ENCODE data around the gene INTS1. TPM values are rescaled to one million over a fixed set of nuclear protein-coding genes. Genes with fewer than 3 reads are reported as not detected.

Gene INTS1
- total and polyA plus RNA-seq, 2 experiments from 2014 or later, result 35.1 to 111 TPM

DNA sequence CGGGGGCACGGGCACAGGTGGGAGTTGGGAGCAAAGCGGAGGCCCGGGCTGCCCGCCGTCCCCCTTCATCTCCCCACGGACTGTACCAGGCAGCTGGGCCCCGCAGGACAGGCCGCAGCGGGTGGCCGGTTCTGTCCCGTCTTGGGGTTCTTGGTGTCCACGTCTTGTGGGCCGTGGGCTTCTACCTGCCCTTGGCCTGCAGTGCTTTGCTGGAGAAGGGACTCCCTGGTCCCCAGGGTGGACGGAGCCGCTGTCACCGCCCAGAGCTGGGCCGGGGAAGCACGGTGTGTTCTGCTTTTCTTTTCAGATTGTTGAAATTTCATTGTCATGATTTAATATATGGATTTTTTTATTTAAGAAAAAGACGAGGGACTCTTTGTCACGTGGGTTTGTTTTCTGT, 38.1 kb upstream of the INTS1 start:
- Mint-ChIP-seq H3K4me1 (peaks cover 3% of the 10 kb centered on the region), H3K27me3 (ENCODE audit: insufficient read depth, low read depth, poor library complexity) (peaks cover 6% of the 10 kb centered on the region), H3K36me3 (ENCODE audit: low read depth) (no peaks in the 10 kb centered on the region), H3K4me3 (no peak overlapping the region), H3K27ac (no peak overlapping the region), H3K9me3 (no peaks in the 10 kb centered on the region)
- Histone ChIP-seq H3K27me3 (ENCODE audit: insufficient read depth) (no peaks in the 10 kb centered on the region), H3K9me2 (ENCODE audit: insufficient read depth) (no peaks in the 10 kb centered on the region), H3K4me1 (ENCODE audit: insufficient read depth) (no peaks in the 10 kb centered on the region), H3K4me3 (no peak overlapping the region), H3K27ac (ENCODE audit: low read depth) (no peak overlapping the region), H4K20me1 (replicated peaks; ENCODE audit: insufficient read depth) (0 out of 2 replicates have a peak, but pooled peaks cover 3% of the 10 kb centered on the region), H3F3A (replicated peaks; ENCODE audit: low read depth) (no peaks in the 10 kb centered on the region), H3K36me3 (ENCODE audit: insufficient read depth) (no peaks in the 10 kb centered on the region), H3K79me2 (replicated peaks; ENCODE audit: insufficient read depth) (peaks cover 8% of the 10 kb centered on the region), H3K4me2 (no peak overlapping the region), H2AFZ (no peak overlapping the region)
- DNase-seq (ENCODE audit: low spot score) (no peak), ATAC-seq (no peak)
- TF ChIP-seq STAT1 (IDR thresholded peaks at IDR 0.05; ENCODE audit: unreplicated experiment) (no peak), POLR2AphosphoS5 (IDR thresholded peaks at IDR 0.05; ENCODE audit: low read depth) (no peak), JUNB (IDR thresholded peaks at IDR 0.05; ENCODE audit: unreplicated experiment) (no peak), EZH2phosphoT487 (IDR thresholded peaks at IDR 0.05; ENCODE audit: unreplicated experiment) (no peak), ZNF331 (CRISPR knock-in tag; IDR thresholded peaks at IDR 0.05; ENCODE audit: low read depth) (no peak), CREB1 (CRISPR knock-in tag; IDR thresholded peaks at IDR 0.05; ENCODE audit: low read depth) (no peak)

DNA sequence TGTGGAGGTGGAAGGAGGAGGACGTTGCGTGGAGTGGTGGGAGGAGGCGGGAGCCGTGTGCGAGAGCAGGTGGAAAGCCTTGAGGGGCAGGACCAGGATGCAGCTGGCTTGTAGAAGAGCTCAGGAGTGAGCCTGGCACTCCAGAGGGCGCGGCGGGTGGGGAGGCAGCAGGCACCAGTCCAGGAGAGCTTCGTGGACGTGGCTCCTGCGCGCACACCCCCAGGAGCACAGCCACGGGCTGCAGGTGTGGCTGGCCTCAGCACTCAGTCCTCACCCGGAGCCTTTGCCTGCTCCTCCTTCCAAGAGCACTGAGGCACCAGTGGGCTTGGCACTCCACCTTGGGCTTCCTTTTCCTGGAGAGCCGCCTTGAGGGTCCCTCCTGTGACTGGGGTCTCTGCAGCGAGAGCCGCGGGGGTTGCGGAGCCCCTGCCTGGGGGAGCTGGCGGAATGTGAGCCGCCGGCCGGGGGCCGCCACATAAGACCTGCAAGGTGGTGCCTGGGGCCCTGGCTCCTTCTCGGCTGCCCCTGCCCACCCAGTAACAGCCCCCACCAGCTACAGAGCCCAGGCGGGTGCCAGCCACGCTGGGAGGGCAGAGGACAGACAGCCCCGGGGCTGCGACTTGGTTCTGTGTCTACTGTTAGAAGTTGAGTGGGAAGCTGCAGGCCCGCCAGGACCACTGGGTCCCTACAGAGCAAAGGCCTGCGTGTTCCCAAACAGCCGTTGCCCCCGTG, 37.4 kb upstream of the INTS1 start:
- Histone ChIP-seq H3F3A (replicated peaks; ENCODE audit: low read depth) (no peaks in the 10 kb centered on the region), H3K4me2 (no peak overlapping the region), H3K79me2 (replicated peaks; ENCODE audit: insufficient read depth) (peaks cover 15% of the 10 kb centered on the region), H3K27me3 (ENCODE audit: insufficient read depth) (no peaks in the 10 kb centered on the region), H3K9me2 (ENCODE audit: insufficient read depth) (no peaks in the 10 kb centered on the region), H3K4me1 (ENCODE audit: insufficient read depth) (peaks cover 2% of the 10 kb centered on the region; the same call in 1 of the 2 replicates), H3K36me3 (ENCODE audit: insufficient read depth) (no peaks in the 10 kb centered on the region), H3K27ac (ENCODE audit: low read depth) (no peak overlapping the region), H2AFZ (no peak overlapping the region), H3K4me3 (no peak overlapping the region), H4K20me1 (replicated peaks; ENCODE audit: insufficient read depth) (0 out of 2 replicates have a peak, but pooled peaks cover 3% of the 10 kb centered on the region)
- peaks cover under 1% of the 10 kb centered on the region; the same call in 1 of the 3 replicates for H3K36me3 Mint-ChIP-seq (ENCODE audit: low read depth)
- ATAC-seq (no peak), DNase-seq (ENCODE audit: low spot score) (no peak)
- no peak overlapping the region for H3K4me3 Mint-ChIP-seq
- peaks cover 6% of the 10 kb centered on the region for H3K27me3 Mint-ChIP-seq (ENCODE audit: insufficient read depth, low read depth, poor library complexity)
- no peak overlapping the region for H3K27ac Mint-ChIP-seq
- H3K9me3 Mint-ChIP-seq, result no peaks in the 10 kb centered on the region
- H3K4me1 Mint-ChIP-seq, result peaks cover 5% of the 10 kb centered on the region
- no peak for TF ChIP-seq CREB1 (CRISPR knock-in tag; IDR thresholded peaks at IDR 0.05; ENCODE audit: low read depth)
- TF ChIP-seq, protein P1, sequence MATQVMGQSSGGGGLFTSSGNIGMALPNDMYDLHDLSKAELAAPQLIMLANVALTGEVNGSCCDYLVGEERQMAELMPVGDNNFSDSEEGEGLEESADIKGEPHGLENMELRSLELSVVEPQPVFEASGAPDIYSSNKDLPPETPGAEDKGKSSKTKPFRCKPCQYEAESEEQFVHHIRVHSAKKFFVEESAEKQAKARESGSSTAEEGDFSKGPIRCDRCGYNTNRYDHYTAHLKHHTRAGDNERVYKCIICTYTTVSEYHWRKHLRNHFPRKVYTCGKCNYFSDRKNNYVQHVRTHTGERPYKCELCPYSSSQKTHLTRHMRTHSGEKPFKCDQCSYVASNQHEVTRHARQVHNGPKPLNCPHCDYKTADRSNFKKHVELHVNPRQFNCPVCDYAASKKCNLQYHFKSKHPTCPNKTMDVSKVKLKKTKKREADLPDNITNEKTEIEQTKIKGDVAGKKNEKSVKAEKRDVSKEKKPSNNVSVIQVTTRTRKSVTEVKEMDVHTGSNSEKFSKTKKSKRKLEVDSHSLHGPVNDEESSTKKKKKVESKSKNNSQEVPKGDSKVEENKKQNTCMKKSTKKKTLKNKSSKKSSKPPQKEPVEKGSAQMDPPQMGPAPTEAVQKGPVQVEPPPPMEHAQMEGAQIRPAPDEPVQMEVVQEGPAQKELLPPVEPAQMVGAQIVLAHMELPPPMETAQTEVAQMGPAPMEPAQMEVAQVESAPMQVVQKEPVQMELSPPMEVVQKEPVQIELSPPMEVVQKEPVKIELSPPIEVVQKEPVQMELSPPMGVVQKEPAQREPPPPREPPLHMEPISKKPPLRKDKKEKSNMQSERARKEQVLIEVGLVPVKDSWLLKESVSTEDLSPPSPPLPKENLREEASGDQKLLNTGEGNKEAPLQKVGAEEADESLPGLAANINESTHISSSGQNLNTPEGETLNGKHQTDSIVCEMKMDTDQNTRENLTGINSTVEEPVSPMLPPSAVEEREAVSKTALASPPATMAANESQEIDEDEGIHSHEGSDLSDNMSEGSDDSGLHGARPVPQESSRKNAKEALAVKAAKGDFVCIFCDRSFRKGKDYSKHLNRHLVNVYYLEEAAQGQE (IDR thresholded peaks at IDR 0.05; ENCODE audit: unreplicated experiment), result no peak
- no peak for TF ChIP-seq EZH2 (IDR thresholded peaks at IDR 0.05; ENCODE audit: low read depth, unreplicated experiment)
- TF ChIP-seq, protein P2, sequence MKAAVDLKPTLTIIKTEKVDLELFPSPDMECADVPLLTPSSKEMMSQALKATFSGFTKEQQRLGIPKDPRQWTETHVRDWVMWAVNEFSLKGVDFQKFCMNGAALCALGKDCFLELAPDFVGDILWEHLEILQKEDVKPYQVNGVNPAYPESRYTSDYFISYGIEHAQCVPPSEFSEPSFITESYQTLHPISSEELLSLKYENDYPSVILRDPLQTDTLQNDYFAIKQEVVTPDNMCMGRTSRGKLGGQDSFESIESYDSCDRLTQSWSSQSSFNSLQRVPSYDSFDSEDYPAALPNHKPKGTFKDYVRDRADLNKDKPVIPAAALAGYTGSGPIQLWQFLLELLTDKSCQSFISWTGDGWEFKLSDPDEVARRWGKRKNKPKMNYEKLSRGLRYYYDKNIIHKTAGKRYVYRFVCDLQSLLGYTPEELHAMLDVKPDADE (IDR thresholded peaks at IDR 0.05), result no peak
- TF ChIP-seq NANOG (IDR thresholded peaks at IDR 0.05; ENCODE audit: borderline replicate concordance), result no peak
- TF ChIP-seq JUNB (IDR thresholded peaks at IDR 0.05; ENCODE audit: unreplicated experiment), result no peak
- TF ChIP-seq, protein P3, sequence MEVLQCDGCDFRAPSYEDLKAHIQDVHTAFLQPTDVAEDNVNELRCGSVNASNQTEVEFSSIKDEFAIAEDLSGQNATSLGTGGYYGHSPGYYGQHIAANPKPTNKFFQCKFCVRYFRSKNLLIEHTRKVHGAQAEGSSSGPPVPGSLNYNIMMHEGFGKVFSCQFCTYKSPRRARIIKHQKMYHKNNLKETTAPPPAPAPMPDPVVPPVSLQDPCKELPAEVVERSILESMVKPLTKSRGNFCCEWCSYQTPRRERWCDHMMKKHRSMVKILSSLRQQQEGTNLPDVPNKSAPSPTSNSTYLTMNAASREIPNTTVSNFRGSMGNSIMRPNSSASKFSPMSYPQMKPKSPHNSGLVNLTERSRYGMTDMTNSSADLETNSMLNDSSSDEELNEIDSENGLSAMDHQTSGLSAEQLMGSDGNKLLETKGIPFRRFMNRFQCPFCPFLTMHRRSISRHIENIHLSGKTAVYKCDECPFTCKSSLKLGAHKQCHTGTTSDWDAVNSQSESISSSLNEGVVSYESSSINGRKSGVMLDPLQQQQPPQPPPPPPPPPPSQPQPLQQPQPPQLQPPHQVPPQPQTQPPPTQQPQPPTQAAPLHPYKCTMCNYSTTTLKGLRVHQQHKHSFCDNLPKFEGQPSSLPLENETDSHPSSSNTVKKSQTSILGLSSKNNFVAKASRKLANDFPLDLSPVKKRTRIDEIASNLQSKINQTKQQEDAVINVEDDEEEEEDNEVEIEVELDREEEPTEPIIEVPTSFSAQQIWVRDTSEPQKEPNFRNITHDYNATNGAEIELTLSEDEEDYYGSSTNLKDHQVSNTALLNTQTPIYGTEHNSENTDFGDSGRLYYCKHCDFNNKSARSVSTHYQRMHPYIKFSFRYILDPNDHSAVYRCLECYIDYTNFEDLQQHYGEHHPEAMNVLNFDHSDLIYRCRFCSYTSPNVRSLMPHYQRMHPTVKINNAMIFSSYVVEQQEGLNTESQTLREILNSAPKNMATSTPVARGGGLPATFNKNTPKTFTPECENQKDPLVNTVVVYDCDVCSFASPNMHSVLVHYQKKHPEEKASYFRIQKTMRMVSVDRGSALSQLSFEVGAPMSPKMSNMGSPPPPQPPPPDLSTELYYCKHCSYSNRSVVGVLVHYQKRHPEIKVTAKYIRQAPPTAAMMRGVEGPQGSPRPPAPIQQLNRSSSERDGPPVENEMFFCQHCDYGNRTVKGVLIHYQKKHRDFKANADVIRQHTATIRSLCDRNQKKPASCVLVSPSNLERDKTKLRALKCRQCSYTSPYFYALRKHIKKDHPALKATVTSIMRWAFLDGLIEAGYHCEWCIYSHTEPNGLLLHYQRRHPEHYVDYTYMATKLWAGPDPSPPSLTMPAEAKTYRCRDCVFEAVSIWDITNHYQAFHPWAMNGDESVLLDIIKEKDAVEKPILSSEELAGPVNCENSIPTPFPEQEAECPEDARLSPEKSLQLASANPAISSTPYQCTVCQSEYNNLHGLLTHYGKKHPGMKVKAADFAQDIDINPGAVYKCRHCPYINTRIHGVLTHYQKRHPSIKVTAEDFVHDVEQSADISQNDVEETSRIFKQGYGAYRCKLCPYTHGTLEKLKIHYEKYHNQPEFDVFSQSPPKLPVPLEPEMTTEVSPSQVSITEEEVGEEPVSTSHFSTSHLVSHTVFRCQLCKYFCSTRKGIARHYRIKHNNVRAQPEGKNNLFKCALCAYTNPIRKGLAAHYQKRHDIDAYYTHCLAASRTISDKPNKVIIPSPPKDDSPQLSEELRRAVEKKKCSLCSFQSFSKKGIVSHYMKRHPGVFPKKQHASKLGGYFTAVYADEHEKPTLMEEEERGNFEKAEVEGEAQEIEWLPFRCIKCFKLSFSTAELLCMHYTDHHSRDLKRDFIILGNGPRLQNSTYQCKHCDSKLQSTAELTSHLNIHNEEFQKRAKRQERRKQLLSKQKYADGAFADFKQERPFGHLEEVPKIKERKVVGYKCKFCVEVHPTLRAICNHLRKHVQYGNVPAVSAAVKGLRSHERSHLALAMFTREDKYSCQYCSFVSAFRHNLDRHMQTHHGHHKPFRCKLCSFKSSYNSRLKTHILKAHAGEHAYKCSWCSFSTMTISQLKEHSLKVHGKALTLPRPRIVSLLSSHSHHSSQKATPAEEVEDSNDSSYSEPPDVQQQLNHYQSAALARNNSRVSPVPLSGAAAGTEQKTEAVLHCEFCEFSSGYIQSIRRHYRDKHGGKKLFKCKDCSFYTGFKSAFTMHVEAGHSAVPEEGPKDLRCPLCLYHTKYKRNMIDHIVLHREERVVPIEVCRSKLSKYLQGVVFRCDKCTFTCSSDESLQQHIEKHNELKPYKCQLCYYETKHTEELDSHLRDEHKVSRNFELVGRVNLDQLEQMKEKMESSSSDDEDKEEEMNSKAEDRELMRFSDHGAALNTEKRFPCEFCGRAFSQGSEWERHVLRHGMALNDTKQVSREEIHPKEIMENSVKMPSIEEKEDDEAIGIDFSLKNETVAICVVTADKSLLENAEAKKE (CRISPR knock-in tag; IDR thresholded peaks at IDR 0.05), result no peak

All from GM23338 (cell line).